DMS79 treated with DMSO at 0.1 percent for 48 hours (cell line): Measurements from ENCODE around the gene ENC1.

ENCODE experiments used
- DNase-seq: peaks from one replicate; lab custom pipeline; 2025; lab: John Stamatoyannopoulos, UW

ENC1 gene

DNA sequence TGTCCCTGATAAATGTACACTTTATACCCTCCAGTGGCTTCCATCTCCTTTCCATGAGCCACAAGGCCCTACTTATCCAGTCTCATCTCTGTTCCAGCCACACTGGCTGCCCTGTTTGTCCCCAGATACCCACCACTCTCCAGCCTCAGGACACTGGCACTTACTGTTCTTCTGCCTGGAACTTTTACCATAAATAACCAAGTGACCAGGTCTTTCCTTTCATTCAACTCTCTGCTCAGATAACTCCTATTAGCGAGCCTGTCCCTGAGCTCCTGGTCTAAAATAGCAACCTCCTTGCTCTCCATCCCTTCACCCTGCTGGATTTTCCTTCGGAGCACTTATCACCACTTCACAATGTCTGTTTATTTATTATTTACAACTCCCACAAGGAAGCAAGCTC lies 16.6 kb upstream of the ENC1 start:
- no peak for DNase-seq

DNA sequence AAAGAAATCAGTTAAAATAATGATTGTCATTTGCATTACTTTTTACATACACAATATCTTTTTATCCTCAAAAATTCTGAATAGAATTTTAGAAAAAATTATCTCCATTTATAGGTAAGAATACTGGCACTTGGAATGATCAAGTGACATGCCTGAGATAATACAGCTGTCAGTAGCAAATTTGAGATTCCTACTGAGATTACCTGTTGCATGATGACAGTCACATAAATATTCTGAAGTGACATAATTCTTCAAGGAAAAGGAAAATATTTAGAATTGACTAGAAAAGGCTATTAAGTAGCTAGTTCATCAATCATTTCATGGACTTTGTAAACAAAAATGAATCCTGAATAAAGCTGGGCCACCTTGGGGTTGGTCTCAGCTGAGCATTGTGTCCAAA lies 15.2 kb upstream of the ENC1 start:
- no peak for DNase-seq

GRCh38 chr5:74655206-74655605 lies 14.7 kb upstream of the ENC1 start:
- DNase-seq, result no peak

DNA sequence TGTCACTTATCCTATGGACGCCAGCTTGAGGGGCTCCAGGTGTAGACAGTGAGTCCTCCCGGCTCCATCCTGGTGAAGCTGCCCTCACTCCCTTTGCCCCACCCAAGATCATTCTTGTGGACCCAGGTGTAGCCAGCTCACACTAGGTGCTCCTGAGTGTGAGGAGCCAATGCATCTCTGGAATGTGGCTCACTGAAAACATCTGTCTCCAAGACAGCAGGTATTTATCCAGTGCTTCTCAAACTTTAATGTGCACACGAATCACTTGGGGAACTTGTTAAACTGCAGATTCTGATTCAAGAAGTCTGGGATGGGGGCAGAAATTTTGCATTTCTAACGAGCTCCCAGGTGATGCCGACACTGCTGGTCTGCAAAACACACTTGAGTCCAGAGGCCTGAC lies 13.5 kb upstream of the ENC1 start:
- DNase-seq, result no peak

DNA sequence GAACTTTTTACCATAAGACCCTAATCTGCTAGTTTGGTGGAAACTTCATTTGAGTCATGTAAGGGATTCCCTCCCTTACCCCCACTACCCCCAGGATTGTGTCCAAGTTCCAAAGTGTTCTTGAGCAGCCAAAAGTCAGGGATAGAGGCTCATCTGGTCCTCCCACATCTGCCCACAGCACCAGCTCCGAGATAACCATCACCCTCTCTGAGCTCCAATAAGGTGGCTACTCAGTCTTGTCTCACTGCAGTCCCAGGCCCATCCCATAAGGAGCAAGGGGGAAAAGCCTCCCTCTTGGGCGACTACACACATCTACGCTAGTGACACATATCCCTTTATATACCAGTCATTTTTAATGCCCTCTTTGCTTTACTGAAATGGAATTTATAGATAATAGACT lies 12.0 kb upstream of the ENC1 start:
- DNase-seq, result no peak

GRCh38 chr5:74651710-74652109 lies 11.2 kb upstream of the ENC1 start:
- peak; percentile 36 for DNase-seq

- no peak for DNase-seq
Observed at GRCh38 chr5:74649421-74649973, 9.0 kb upstream of the ENC1 start.

GRCh38 chr5:74648835-74649293 lies 8.3 kb upstream of the ENC1 start:
- DNase-seq, result peak; percentile 76

- peak; percentile 87 for DNase-seq
Observed at GRCh38 chr5:74647096-74647495, 6.6 kb upstream of the ENC1 start.

DNA sequence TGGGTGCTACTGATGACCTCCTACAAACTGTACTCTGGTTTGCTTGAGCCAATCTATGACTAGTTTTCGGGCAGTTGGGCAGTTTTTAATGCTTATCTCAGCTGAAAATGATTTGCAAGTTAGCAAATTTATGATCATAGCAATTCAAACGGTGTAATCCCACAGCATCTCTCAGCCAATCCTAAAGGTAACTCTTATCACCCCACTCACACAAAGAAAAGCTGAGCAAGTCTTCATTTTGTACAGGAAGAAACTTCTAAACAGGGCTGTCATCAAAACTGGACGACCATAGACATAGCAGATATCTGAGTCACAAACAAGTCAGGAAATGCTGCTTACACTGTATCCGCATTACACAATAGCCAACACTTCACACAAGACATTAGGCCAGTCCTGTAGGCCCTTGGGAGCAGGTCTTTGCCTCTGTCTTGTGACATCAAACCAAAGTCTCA lies 2.6 kb upstream of the ENC1 start:
- no peak for DNase-seq

DNA sequence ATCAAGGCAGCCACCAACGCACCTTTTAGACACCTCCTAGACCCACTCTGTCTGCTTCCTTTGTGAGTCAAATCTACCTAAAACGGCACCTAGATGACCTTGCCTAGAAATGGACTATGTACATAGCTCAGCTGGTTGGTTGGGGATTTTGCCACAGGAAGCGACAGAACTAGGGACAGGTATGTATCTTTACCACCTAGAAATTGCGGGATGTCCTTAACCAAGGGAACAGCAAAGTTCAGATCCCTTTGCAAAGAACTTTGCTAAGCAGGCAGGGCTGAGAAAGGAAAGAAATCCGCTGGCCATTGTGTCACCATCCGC lies 2.0 kb upstream of the ENC1 start:
- DNase-seq, result no peak

DNA sequence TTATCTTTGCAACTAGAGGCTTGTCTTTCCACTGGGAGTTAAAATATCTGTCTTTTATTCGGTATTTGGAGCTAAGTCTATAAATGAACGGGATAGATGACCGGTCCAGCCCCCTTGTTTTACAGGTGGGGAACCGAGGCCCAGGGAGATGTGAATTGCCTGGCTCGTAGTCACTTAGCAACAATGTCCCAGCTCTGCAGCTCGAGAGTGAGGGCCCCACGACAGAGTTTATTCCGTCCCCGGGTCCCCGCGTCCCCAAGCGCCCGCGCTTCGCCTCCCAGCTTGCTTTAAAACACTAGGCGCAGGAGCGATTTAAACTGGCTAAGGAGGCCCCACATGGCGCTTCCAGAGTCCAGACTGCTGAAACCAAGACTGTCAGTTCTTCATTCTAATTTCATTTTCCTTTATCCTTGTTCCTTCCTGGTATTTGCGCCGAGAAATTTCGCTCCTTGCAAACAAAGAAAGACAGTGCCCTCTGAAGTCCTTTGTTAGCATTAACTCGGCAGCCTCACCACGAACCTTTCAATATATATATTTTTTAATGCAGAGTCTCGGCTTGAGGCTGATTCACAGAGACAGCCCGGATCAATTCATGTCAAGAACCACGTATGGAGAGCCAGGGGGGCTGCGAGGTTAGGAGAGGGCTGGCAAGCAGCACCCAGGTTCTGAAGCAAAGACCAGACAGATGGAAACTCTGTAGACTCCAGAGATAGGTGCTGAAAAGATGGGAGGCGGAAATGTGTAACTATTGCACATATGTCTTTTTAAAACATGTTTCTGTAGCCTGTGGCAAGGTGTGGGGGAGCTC lies 1.4 kb upstream of the ENC1 start:
- DNase-seq, result peak; percentile 46

GRCh38 chr5:74640954-74641734 lies 616 bp upstream of the ENC1 start:
- peak; percentile 64 for DNase-seq

GRCh38 chr5:74639807-74640449 lies 600 bp downstream of the ENC1 start:
- DNase-seq, result no peak

DNA sequence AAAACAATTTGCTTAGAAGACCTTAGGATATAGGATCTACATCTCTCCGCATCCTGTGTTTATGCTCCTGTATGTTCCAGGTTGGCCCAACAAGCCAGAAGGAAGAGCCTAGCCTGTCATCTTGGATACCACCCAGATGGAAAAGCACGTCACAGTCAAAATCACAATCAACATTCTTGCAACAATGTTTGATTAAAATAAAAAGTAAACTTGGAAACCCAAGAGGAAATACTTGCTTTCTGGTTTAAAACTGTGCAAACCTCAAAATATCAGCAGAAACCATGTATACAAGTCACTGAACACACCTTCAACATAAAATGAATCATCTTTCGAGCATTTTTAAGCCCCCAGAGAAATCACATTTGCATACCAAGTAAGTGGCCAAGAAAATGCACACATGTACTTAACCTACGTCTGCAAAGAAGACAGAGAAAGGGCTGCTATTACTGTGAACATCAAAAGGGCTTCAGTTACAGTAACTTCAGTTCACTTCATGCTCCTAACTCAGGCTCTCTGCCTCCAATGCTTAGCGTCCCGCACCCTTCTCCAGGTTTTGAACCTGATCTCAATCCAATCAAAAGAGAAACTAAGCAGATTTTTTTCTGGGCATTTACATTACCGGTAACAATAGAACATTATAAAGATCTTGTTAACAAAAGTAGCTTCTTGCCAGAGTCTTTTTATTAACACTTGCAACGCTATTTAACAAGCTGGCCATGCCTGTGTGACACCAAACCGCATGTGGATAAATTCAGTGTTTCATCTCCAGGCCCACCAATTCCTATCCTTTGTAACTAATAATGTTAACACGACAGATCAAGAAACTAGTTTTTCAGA lies 1.3 kb downstream of the ENC1 start:
- DNase-seq, result peak; percentile 22

DNA sequence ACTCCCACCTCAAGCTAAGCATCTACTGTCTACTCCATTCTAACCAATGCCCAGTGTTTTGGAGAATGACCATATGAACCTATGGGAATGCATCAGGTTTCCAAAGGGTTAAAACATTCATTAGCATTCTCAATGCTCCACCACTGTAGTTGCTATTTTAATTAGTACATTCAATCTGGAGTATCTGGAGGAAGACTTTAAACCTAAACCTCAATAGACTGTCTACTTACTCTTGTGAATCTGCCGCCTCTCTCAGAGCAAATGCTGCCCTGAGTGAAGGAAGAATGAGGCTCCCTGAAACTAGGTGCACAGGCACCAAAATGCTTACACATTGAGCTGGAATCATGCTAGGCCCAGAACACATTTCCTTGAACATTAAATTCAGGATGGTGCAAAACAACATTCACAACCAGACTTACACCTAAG lies 2.0 kb downstream of the ENC1 start:
- DNase-seq, result no peak

- no peak for DNase-seq
Observed at GRCh38 chr5:74636552-74636951, 4.0 kb downstream of the ENC1 start.

- no peak for DNase-seq
Observed at GRCh38 chr5:74636149-74636548, 4.4 kb downstream of the ENC1 start.

- DNase-seq, result no peak
Observed at GRCh38 chr5:74634611-74635286, 5.8 kb downstream of the ENC1 start.

- no peak for DNase-seq
Observed at GRCh38 chr5:74633695-74634094, 6.8 kb downstream of the ENC1 start.

DNA sequence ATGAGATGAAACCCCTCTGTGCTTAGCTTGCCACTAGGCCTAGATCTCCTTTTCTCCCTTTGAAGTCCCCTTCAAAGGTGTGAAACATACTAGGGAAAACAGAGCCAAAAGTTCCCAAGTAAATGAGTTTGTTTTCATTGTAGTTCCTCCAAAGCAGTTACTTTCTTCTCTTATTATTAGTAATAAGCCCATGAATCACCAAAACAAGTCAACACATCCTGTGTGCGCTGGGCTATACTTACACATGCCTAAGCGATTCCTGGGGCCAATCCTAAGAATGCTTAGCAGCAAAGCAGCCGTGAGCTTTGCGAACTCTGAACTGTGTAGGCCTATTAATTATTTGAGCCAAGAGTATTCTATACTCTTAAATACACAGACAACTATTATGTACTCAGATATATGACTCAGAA lies 7.6 kb downstream of the ENC1 start:
- DNase-seq, result no peak
